Kidney capillary endothelial cell (primary cell): ENCODE results near the gene CARMIL1.

Experiments
- DNase-seq: peaks from one replicate; pipeline ENCODE4 v3.0.0-alpha.2; 2018; ENCODE audit warnings: low spot score

The CARMIL1 gene

DNA sequence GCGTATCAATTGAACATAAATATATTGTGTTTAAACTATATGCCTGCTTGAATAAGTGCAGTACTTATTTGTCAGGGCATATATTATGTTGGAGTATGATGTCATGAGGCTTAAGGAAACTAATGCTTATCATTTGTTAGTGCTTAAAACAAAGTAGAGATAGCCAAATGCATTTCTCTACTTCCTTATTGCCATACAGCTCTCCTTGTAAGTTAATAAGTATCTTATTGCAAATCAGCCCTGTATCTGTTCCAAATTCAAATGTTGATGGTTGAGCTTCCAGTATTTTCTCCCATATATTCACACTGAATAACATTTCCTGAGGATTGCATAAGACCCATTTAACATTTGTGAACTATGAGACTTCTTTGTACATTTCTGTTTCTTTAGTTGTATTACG is 57.8 kb downstream of the CARMIL1 start:
- DNase-seq = no peak

DNA sequence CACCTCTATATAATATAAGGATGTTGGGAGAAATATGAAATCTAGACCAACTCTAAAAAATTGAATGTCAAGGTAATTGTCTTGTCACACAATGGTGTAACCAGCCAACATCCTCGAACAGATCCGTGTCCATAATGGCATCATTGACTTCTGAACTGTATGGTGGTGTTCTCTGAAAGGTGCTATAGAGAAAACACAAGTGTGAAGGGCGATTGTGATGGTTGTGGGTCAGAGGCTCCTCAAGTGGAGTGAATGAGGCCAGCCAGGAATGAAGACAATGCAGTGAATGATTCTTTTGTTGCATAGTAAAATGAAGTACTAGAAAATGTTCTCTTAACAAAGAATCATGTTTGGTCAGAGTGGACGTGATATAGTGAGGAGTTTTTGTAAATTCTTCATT is 58.3 kb downstream of the CARMIL1 start:
- DNase-seq = no peak

DNA sequence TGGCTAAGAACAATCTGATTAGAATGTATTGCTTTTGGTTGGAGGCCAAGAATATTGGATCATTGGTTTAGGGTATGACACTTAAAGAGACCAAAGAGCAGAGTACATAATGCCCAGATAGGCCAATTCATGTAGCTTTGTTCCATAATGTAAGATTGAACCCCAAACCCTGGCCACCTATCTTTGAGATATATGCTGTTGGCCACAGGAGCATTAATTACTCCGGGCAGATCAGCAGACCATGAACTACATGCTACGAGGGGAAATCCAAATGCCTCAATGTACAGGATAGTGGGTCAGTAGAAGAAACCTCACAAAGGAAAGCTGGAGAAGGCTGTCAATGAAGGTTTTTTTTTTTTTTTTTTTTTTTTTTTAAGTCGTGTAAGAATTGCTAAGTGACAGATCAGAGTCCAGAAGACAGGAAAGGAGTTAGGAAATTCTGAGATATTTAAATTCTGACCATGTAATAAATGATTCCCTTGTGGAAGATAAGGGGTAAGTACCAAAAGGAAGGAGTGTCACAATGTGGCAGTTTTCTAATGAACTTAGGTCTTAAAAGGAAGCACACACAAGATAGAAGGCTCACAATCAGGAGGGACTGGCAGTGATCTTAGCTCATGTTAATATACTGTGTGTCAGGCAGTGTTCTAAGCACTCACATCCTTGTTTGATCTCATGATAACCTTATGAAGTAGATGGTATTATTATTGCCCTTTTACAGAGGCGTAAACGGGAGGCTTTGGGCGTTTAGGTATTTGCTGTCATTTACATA is 61.4 kb downstream of the CARMIL1 start:
- DNase-seq = no peak

DNA sequence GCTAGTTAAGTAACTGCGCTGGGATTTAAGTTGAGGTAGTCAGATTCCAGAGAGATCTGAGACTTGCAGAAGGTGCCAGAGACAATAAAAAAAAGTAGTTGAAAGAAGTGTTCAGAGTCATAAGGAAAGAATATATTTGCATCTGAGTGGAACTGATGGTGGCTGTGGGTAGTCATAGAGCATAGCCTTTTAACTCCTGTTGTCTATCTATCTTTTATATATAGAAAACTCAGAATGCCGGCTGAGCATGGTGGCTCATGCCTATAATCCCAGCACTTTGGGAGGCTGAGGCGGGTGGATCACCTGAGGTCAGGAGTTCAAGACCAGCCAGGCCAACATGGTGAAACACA is 62.0 kb downstream of the CARMIL1 start:
- no peak for DNase-seq

DNA sequence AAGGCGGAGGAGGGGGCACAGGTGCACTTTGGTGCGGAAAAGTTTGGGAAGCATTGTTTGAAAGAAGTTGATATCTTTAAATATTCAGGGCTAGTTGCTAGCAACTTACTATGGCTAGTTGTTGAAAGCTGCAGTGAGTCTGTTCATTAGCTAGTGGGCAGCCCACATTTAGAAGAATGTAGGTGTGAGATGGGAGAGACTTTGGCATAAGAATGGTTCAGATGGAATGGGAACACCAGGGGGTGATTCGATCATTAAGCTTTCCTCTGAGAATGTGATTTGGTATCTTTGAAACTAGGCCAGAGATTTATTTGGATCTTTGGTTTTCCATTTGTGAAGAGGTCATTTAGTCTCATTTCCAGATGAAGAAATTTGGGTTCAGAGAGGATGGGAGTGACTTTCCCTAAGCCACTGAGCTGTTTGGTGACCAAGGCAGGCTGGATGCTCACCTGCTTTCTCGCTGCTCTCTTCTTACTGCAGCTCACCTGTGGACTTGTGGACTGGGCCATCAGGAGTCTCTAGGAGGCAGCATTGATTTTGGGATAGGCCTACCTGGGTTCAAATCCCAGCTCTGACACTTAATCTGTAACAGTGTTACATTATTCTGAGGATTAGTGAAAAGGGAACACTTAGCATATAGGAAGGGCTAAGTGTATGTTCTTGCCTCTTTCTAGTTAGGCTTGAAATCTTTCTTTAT is 62.9 kb downstream of the CARMIL1 start:
- no peak for DNase-seq

DNA sequence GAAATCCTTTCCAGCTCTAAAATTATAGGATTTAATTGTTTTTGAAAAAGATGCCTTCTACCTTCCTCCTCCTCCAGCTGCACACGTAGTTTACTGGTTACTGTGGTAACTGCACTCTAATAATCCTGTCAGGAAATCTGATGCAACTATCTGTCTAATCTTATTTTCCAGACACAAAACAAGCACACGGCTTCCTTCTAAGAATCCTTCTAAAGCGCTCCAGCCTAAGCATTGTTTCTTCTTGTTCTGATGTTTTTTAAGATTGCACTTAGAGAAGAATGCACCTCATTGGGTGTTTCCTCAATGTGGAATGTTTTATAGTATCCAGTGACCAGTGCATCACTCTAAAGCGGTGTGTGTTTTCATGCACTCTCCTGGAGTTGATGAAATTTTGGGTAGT is 63.6 kb downstream of the CARMIL1 start:
- peak; percentile 16 for DNase-seq

DNA sequence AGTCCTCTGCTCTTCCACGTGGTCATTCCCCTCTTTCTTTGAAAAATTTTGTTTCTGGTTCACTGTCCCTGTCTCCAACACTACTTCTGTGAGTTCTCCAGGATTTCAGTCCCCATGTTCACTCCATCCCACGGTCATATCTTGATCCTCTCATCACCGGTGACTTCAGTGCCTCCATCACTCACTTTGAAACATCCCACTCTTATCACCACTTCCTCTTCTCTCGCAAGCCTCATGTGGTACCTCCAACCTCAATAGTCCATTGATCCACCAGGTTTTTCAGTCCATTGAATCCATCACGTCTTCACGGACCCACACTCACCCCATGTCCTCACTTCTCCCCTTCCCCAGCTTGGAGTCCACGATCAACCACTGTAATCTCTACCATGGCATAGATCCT is 64.8 kb downstream of the CARMIL1 start:
- no peak for DNase-seq

DNA sequence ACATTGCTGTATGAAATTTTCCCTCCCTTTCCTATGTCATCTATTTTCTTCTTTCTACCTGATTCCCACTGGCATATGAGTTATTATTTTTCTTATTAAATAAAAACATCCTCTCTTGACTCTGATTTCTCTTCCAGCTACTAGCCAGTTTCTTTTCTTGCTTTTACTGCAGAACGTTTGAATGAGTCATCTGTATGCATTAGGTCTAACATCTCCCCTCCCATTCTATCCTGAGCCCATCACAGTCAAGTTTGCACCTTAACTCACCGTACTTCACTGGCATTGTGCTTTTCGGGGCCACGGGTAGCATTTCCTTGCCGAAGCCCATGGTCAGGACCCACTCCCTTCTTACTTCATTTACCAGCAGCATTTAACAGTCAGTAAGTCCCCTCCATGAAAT is 65.7 kb downstream of the CARMIL1 start:
- no peak for DNase-seq

DNA sequence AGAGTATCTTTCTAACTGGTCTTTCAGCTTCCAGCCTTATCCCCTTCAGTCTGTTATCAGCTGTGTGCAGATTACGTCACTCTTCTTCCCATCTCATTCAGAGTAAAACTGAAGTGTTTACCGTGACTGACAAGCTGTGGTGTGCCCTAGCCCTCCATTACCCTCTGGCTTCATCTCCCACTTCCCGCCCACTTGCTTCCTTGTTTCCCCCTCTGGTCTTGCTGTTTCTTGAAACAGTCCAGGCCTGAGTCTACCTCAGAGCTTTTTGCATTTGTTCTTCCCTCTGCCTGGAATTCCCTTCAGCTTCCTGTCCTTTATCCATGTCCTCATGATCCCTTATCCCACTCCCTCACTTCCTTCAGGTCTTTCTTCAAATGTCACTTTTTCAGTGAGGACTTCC is 66.9 kb downstream of the CARMIL1 start:
- DNase-seq = no peak

DNA sequence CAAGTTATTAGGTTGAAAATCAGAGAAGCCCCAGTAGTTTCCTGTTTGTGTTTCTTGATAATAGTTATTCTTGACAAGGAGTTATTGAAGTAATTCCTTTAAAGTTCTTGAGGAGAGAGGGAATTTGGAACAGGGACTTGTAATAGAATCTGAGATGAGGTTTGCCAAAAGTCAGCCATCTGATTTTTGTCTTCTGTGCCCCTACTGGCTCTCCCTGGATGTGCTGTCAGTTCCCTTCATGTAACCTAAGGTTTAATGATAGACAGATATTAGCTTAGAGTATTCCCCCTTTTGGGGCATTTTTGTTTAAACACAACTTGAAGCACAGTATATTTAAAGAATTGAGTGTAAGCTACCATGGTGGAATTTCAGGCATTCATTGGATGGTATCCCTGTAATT is 71.4 kb downstream of the CARMIL1 start:
- no peak for DNase-seq

DNA sequence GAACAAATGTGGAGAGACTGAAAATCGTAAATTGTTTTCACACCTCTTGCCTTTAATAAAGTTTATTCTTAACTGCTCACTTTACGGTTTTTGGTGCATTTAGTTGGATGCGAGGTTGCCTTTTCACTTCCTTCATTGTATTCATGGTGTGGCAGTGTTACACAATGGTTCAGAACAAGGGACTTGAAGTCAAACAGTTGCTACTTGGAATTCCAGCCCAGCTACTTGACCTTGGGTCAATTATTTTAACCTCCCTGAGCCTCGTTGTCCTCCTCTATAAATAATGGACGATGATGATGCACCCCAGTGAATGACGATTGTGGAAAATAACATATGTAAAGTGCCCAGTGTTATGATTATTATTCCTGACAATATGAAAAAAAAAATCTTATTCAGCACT is 72.3 kb downstream of the CARMIL1 start:
- no peak for DNase-seq

DNA sequence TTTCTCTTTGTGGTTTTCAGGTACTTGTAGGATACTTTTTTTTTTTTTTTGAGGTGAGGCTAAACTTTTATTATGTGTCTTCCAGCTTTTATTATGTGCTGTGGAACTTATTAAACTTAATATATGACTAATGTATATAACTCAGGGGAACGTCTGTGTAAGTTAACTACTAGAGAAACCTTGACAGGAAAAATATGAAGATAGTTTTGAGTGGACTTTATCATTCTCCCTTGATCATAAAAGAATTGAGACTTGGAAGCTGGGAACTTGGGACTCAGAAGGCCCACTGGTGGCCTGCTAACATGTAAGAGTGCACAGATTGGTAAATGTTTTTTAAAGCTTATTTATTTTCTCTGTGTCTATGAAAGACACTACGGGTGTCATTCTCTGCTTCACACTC is 73.1 kb downstream of the CARMIL1 start:
- no peak for DNase-seq

DNA sequence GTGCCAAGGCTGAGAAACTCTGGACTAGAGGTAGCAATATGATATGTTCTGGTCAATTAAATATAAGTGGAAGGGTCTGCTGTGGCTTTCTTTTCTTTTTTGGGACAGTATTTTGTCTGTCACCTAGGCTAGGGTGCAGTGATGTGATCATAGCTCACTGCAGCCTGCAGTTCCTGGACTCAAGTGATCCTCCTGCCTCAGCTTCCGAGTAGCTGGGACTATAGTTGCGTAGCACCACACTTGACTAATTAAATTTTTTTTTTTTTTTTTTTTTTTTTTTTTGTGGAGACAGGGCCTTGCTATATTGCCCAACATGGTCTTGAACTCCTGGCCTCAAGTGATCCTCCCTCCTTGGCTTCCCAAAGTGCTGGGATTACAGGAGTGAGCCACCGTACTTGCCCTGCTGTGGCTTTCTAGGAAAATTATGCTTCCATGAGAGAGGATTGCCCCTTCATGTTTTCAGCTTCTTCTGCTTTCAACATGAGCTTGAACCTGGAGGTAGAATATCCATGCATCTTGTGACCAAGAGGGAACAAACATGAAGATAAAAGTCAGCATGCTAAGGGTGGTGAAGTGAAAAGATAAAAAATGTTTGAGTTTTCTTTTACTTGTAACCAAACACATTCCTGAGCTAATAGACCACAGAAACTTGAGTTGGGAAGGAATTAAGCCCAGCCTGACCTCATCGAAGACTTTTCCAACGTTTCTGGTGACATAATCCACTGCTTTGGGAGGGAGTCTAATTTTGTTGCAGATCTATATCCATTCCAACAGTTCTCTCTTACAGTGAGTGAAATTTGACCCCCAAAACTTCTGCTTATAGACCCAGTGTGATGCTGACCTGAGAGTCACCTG is 75.1 kb downstream of the CARMIL1 start:
- DNase-seq = no peak

DNA sequence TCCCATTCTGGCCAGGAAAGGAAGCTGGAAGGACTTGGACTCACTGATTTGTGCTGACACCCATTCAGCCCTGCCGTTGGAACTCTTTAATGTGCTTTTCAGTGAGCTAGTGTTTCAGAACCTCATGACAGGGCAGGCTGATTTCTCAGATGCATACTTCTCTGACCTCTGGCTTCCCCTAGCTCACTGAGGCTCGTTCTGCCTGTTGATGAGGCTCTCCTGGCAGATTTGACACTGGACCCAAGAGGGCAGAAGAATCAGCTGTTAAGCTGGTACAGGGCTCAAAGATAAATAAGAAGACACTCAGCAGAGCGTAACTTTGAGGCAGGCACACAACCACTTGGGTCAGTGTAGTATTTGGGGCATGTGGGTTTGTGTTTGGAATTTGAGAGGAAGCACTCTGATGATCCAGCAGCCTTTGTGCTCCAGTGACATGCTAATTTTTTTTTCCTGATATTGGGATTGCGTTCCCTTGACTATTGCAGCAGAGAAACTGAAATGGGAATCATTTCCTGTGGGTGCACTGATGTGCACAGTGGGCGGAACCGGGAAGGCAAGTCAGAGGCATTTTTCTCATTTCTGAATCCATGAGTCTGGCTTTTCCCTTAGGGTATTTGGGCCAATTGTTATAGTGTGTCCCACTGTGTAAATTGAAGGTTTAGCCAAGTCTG is 80.2 kb downstream of the CARMIL1 start:
- peak; percentile 11 for DNase-seq

DNA sequence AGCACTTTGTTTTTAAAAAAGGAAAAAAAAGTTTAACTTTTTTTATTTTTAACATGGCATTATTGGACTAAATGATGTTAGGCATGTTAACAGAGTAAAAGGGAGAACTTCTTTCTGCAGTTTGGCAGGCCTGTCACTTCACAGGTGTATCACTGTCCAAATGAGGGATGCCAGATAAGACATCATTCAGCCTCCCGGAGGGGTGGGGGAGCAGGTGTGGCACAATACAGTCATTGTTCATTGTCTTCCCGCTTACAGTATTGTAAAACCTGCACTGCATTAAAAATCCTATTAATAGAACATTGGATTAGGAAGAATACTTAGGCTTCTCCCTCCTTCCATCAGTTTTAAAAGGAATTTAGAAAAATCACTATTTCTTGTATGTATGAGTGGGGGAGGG is 80.7 kb downstream of the CARMIL1 start:
- no peak for DNase-seq

DNA sequence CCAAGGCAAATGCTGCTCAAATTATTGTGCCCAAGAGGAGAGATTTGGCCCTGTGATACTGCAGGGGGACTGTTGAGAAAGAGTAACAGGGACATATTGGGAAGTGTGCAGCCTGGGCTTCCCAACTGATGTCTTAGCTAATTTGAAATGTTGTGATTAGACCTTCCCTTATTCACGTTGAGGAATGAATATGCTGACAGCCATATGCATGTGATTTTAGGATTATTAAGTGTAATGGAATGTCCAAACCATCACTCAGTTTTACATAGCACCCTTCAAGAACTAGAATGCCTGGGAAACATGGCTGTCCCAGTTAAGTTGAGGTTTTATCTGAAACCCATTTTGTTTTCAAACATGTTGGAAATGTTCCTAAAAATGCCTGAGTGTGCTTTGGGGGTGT is 81.4 kb downstream of the CARMIL1 start:
- DNase-seq = no peak

DNA sequence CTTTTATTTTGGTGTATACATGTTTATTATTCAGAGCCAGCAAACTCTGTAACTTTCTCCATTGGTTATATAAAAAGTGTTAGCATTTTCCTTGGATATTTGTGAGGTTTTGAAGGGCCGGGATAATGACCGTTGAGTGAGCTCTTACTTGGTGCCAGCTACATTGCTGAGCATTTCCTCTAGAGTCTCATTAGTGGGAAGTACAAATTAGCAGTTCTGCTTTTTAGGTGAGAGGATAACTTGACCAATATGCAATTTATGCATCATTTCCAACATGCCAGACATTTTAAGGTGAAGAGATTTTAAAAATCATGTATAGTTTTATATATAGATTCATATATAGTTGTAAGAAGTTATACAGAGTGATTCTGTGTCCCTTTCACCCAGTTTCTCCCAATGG is 84.3 kb downstream of the CARMIL1 start:
- no peak for DNase-seq

DNA sequence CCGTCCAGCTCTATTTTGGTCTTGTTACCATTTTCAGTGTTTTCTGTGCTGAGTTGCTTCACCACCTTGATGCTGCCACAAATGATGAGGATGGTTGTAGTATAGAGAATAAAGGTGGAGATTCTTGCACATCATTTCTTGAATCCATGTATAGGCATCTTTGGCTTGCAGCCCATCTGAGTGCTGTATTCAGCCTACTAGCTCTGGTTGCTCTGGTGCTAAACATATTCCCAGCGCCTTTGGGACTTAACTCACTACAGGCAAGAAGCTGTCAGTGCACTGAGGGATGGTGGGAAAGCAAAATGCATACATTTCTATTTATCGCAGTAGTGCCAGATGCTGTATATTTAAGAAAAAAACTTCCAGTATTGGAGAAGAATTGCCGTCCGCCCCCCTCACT is 86.0 kb downstream of the CARMIL1 start:
- no peak for DNase-seq

DNA sequence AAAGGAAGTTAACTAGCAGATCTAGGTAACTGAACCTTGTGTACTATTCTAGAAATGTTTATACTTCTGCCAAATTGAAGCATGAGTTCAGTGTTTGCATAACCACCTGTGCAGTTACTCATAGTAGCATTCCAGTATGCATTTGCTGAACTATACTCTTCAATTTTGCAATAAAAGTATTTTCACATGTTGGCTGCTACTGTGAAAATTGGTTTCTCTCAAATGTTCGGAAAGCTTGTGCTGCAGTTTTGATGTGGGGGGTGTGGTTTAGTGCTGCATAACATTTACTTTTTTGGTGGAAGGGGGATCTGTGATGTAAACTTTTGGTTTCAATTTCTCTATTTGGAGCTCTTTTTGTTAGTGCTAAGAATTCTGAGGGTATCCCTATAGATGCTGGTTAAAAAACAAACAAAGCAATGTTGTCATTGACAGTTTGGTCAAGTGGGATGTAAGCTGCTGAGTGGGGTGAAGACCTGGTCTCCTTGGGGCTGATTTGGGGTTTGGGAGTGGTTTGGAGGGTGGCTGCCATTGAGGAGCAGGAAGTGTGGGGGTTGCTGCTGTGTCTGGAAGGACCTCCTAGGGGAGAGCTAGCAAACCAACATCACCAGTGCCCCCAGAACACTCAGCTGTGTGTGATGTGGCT is 87.8 kb downstream of the CARMIL1 start:
- no peak for DNase-seq

DNA sequence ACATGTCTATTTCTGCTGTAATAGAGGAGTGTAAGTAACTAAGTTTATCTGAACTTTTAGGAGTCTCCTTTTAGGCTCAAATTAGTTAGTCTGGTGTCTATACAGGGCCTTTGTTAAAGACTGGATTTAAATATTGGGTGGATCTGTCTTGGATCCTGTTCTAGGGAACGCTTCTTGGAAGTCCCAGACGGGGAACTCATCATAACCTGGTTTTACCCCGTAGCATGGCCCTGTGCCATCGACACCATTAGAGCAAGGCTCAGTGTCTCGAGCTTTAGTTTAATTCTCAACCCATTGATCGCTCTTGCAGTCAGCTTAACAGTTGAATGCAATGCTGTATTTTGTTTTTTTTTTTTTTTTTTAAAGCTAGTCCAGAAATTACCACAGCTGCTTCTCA is 89.9 kb downstream of the CARMIL1 start:
- DNase-seq = no peak

DNA sequence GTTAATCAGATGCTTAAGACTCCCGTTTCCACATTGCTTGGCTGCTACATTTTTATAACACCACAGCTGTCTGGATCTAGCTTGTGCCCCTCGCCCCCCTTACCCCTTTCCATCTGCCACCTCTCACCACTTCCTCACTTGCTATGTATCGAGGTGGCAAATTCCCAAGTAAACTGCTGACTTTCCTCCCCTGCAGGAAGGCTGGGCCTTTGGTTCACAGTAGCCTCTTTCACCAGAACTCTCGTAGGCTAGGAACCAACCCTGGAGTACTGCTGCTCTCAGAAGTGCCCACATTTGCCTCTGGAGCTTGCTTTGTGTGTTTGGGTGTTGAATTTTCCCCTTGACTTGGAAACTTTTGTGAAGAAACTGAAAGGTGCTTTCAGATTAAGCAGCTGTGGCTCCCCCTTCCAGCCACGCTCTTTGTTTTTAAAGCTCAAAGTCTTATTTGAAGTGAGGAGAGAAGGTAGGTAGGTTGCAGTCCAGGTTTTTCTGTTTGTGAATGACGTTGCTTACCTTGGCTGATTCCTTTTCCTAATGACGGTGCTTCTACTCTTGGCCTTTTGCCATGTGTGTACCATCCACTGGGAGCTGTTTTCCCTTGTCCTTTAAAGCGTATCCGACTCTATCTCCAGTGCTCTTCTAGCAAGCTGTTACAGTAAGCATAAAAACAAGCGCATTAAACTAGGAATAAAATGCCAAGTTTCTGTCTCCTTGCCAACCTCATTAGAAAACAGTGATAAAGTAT is 90.4 kb downstream of the CARMIL1 start:
- DNase-seq = no peak
